Tibial nerve (tissue), 4 donors: ENCODE data around the gene MRS2.

Source experiments
- EP300 ChIP-seq, 2 donors: sonication (generic); formaldehyde crosslinking; IDR thresholded peaks; one replicate each; pipeline ENCODE4 v1.6.1; 2017; ENCODE audit warnings: antibody characterized with exemption in 2 of 2, mild to moderate bottlenecking in 1 of 2
- TF ChIP-seq, protein P1 (sequence below), 5 experiments: fragments of 200-600 bp in 3 of 5; fragments of 450-650 bp in 2 of 5; sonication (generic) in 3 of 5; IDR thresholded peaks; one replicate each; pipeline ENCODE4 v1.5.1; 2016 to 2019; ENCODE audit warnings: antibody characterized with exemption in 5 of 5, mild to moderate bottlenecking in 3 of 5, moderate library complexity in 2 of 5

- TF ChIP-seq, protein P1, sequence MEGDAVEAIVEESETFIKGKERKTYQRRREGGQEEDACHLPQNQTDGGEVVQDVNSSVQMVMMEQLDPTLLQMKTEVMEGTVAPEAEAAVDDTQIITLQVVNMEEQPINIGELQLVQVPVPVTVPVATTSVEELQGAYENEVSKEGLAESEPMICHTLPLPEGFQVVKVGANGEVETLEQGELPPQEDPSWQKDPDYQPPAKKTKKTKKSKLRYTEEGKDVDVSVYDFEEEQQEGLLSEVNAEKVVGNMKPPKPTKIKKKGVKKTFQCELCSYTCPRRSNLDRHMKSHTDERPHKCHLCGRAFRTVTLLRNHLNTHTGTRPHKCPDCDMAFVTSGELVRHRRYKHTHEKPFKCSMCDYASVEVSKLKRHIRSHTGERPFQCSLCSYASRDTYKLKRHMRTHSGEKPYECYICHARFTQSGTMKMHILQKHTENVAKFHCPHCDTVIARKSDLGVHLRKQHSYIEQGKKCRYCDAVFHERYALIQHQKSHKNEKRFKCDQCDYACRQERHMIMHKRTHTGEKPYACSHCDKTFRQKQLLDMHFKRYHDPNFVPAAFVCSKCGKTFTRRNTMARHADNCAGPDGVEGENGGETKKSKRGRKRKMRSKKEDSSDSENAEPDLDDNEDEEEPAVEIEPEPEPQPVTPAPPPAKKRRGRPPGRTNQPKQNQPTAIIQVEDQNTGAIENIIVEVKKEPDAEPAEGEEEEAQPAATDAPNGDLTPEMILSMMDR (IDR thresholded peaks at IDR 0.05) = no peak
- TF ChIP-seq EP300 (IDR thresholded peaks at IDR 0.05) = no peak
Observed at GRCh38 chr6:24453921-24454320, 51.2 kb downstream of the MRS2 start.
